Breast epithelium (tissue), 3 donors: Measurements from ENCODE around the gene RFX4.

Experiments
- POLR2A ChIP-seq: fragments of 450-650 bp; IDR thresholded peaks from one replicate; pipeline ENCODE4 v1.6.1; 2016; ENCODE audit warnings: antibody characterized with exemption, mild to moderate bottlenecking, moderate library complexity
- POLR2AphosphoS5 ChIP-seq, 3 donors: sonication (generic); formaldehyde crosslinking; IDR thresholded peaks; one replicate each; pipeline ENCODE4 v1.6.1; 2017; ENCODE audit warnings: antibody characterized with exemption in 3 of 3

DNA sequence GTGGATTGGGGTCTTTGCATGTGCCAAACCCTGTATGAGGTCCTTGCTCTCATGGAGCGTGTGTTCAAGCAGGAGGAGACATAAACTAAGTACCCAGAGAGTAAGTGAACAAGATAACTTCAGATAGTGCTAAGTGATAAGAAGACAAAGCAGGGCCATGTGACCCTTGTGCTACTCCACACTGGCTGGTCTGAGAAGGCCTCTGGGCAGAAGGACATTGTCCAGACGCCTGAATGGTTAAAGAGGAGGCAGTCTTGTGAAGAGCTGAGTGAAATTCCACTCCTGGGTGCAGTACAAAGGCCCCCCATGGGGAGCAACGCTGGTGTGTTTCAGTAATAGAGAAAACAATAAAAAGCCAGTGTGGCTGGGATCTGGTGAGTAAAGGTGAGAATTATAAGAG lies 98.4 kb downstream of the RFX4 start:
- TF ChIP-seq POLR2A (no peak), POLR2AphosphoS5 (IDR thresholded peaks at IDR 0.05) (no peak)
